HepG2 (cell line): ENCODE results near the gene OARD1. TPM values are rescaled to one million over a fixed set of nuclear protein-coding genes. Genes with fewer than 3 reads are reported as not detected.

Experiments used
- ATAC-seq: fragments of 200-7000 bp; cut with Tn5 transposase; 3 replicates; pipeline ENCODE4 v1.9.1; 2020; ENCODE audit warnings: mild to moderate bottlenecking, moderate library complexity
- BruUV-seq: library from RNA; stranded (reverse); fragments of 400-500 nt; replicated peaks from 2 replicates; lab custom pipeline; 2021; lab: Mats Ljungman, UMichigan
- CTCF ChIA-PET: fragments of 300-600 bp; formaldehyde crosslinking; extraction: SDS; loops from one replicate; lab custom pipeline; 2021; ENCODE audit warnings: low total read pairs, inconsistent platforms, low intra/inter-chr PET ratio; lab: Yijun Ruan, JAX
- POLR2A ChIA-PET: fragments of 350-600 bp; sonication (Branson Sonifier 250); formaldehyde crosslinking; loops from one replicate; lab custom pipeline; 2020; ENCODE audit warnings: antibody characterized with exemption, inconsistent platforms; lab: Yijun Ruan, JAX
- DNase-seq: peaks from one replicate; pipeline ENCODE4 v3.0.0-alpha.2; 2015; ENCODE audit warnings: low spot score
- FAIRE-seq: peaks from 3 replicates; lab custom pipeline; 2011; peaks lifted over from hg19 to GRCh38; lab: Jason Lieb, UNC
- H2AFZ ChIP-seq: one replicate; pipeline ENCODE4 v1.6.1; 2011; ENCODE audit warnings: low read length, inconsistent platforms
- H3K27ac ChIP-seq: fragments of 300-600 bp; 3 replicates; pipeline ENCODE4 v1.8.0; 2011; ENCODE audit warnings: mixed run types, mild to moderate bottlenecking, mixed read lengths, low read length, inconsistent platforms; ENCODE audit not compliant: insufficient read depth; ENCODE audit errors: extremely low read length
- H3K27me3 ChIP-seq, 2 experiments: fragments of 200-600 bp in 1 of 2; 2 replicates in 1 of 2; 3 replicates in 1 of 2; pipeline versions ENCODE4 v1.6.0 to v1.8.0; 2011; ENCODE audit warnings: low read length in 2 of 2, mild to moderate bottlenecking in 2 of 2, moderate library complexity in 2 of 2, inconsistent platforms in 1 of 2; ENCODE audit not compliant: insufficient read depth in 2 of 2, control insufficient read depth in 1 of 2
- H3K36me3 ChIP-seq, 2 experiments: fragments of 200-600 bp in 1 of 2; replicated peaks in 1 of 2; 2 replicates in 1 of 2; 3 replicates in 1 of 2; pipeline versions ENCODE4 v1.5.1 to v1.8.0; 2011; ENCODE audit warnings: low read length in 2 of 2, inconsistent platforms in 1 of 2; ENCODE audit not compliant: insufficient read depth in 2 of 2, control insufficient read depth in 1 of 2
- H3K4me1 ChIP-seq: 2 replicates; pipeline ENCODE4 v1.5.1; 2012; ENCODE audit warnings: low read length, inconsistent platforms; ENCODE audit not compliant: insufficient read depth
- H3K4me2 ChIP-seq: 2 replicates; pipeline ENCODE4 v1.6.0; 2011; ENCODE audit warnings: low read depth, low read length, inconsistent platforms
- H3K4me3 ChIP-seq, 3 experiments: fragments of 200-600 bp in 1 of 3; sonication (generic), shearing (Covaris generic) in 1 of 3; replicated peaks in 1 of 3; 2 replicates each; pipeline ENCODE4 v1.5.1; 2011 to 2016; ENCODE audit warnings: low read length in 3 of 3, inconsistent platforms in 2 of 3, low read depth in 2 of 3, mild to moderate bottlenecking in 2 of 3, control low read depth in 1 of 3, mixed read lengths in 1 of 3; ENCODE audit not compliant: insufficient read depth in 1 of 3
- H3K79me2 ChIP-seq: one replicate; pipeline ENCODE4 v1.6.1; 2011; ENCODE audit warnings: low read length, inconsistent platforms; ENCODE audit not compliant: insufficient read depth
- H3K9ac ChIP-seq: 2 replicates; pipeline ENCODE4 v1.6.0; 2011; ENCODE audit warnings: mild to moderate bottlenecking, low read depth, low read length, inconsistent platforms; ENCODE audit not compliant: insufficient read depth
- H3K9me3 ChIP-seq: 2 replicates; pipeline ENCODE4 v1.5.1; 2012; ENCODE audit warnings: mild to moderate bottlenecking, low read length
- H4K20me1 ChIP-seq: 2 replicates; pipeline ENCODE4 v1.6.0; 2011; ENCODE audit warnings: inconsistent platforms, mild to moderate bottlenecking, low read length, moderate library complexity; ENCODE audit not compliant: insufficient read depth
- AGO2 ChIP-seq: fragments of 200-400 bp; formaldehyde crosslinking; optimal IDR thresholded peaks from 2 replicates; pipeline ENCODE3; 2017; ENCODE audit warnings: mild to moderate bottlenecking, low read depth, low read length, moderate library complexity
- GFI1 ChIP-seq: sonication (generic); formaldehyde crosslinking; IDR thresholded peaks from 2 replicates; pipeline ENCODE4 v1.5.0; 2020; ENCODE audit warnings: missing genetic modification reagents, mild to moderate bottlenecking, borderline replicate concordance
- HIVEP1 ChIP-seq: sonication (generic); formaldehyde crosslinking; IDR thresholded peaks from 2 replicates; pipeline ENCODE4 v1.4.0; 2020; ENCODE audit warnings: mild to moderate bottlenecking, missing genetic modification reagents
- JUND ChIP-seq: sonication (generic); formaldehyde crosslinking; IDR thresholded peaks from 2 replicates; pipeline ENCODE4 v1.8.0; 2022; ENCODE audit warnings: mild to moderate bottlenecking, missing genetic modification reagents
- PHF8 ChIP-seq: sonication (generic); formaldehyde crosslinking; IDR thresholded peaks from 2 replicates; pipeline ENCODE4 v1.5.0; 2020; ENCODE audit warnings: missing genetic modification reagents
- ZNF484 ChIP-seq: sonication (generic); formaldehyde crosslinking; IDR thresholded peaks from 2 replicates; pipeline ENCODE4 v1.5.1; 2020; ENCODE audit warnings: mild to moderate bottlenecking, low read depth, missing genetic modification reagents, borderline replicate concordance
- ZNF615 ChIP-seq: sonication (generic); formaldehyde crosslinking; IDR thresholded peaks from 2 replicates; pipeline ENCODE4 v1.5.0; 2020; ENCODE audit warnings: mild to moderate bottlenecking, missing genetic modification reagents, borderline replicate concordance
- WGBS: methylation state at CpG from one replicate; pipeline ENCODE4 v1.1.6; 2017; ENCODE audit warnings: low lambda C conversion rate; 5-methylcytosine and 5-hydroxymethylcytosine counted together
- in situ Hi-C: cut with HindIII; loops from 2 replicates; pipeline ENCODE4 v1.10.0; 2017; ENCODE audit warnings: low pct_unique_long_range_greater_than_20kb; ENCODE audit not compliant: extremely low pct_ligation_motif_present
- intact Hi-C: fragments of 100-400 bp; cut with micrococcal nuclease; formaldehyde crosslinking; loops from one replicate; pipeline ENCODE4 v1.10.0; 2022; ENCODE audit not compliant: unreplicated experiment
- polyA plus RNA-seq, 8 experiments: library from polyadenylated mRNA; depleted of rRNA in 3 of 8; stranded (reverse) in 7 of 8; unstranded in 1 of 8; fragments of >200 nt; fragmentation: Illumina TruSeq in 4 of 8; extraction: Trizol in 4 of 8; gene quantifications; 2 replicates each; pipeline versions ENCODE4 v1.2.1 to v1.2.3, GENCODE V29; 2011 to 2016; ENCODE audit warnings: low read depth in 4 of 8, missing spikeins in 1 of 8, mixed read lengths in 1 of 8; ENCODE audit not compliant: insufficient read depth in 1 of 8
- total RNA-seq, 5 experiments: library from RNA; depleted of rRNA; stranded (reverse); fragments of >200 nt; fragmentation: Illumina TruSeq; extraction: Trizol; gene quantifications; 2 replicates each; pipeline ENCODE4 v1.2.3, GENCODE V29; 2016; ENCODE audit warnings: low read depth in 1 of 5
- TF ChIP-seq, protein P1 (sequence below): sonication (generic); formaldehyde crosslinking; IDR thresholded peaks from 2 replicates; pipeline ENCODE4 v1.9.0; 2022; ENCODE audit warnings: low read depth, missing genetic modification reagents

Gene OARD1
- total and polyA plus RNA-seq, 2 of the 13 experiments (the other 11 are each of a cell fraction or from before 2014, with no cell fraction given), result 18.4 to 49.0 TPM

DNA sequence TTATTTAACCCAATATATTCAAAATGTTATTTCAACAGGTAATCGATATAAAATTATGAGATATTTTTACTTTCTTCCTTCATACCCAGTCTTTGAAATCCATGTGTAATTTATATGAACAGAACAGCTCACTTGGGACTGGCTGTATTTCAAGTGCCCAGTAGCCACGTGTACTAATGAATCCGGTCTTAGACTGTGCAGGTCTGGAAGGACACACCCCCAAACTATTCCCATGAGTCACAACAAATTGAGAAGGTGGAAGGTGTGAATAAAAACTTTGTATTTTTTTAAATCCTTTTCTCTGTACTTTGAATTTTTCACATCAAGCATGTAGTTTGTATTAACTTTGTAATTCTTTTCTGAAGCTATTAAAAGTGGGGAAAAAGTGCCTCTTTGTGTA lies 36.0 kb downstream of the OARD1 start:
- peaks cover 61% of the 10 kb centered on the region for H3K4me1 ChIP-seq
- no peak for ATAC-seq

DNA sequence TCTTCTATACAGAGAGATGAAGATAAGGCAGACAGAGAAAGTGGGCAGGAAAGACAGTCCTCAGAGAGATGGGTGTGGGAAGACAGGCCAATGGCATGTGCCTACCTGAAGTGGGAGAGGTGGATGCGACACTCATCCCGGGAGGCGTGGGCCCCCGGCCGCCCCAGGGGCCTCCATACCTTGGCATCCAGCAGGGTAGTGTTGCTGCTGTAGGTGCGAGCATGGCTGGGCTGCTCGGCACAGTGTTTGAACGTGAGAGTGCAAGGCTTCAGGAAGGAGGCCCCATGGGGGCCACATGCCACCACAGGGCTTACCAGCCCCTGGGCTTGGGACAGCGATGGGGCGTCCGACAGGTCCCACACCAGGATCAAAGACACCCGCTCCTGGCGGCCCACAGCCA lies 38.4 kb downstream of the OARD1 start:
- in situ Hi-C loops, result loop anchor here (5.0 to 25.0 kb wide), 2 partner anchors 34 to 696 kb away; no protein-coding TSS in a partner anchor
- no peak for ATAC-seq
- no peaks in the 10 kb centered on the region for H4K20me1 ChIP-seq
- no peaks in the 10 kb centered on the region for H3K79me2 ChIP-seq
- H3K27me3 ChIP-seq, result no peaks in the 10 kb centered on the region
- peaks cover 0 to 1% of the 10 kb centered on the region in 2 experiments; a peak in 1 of 5 replicates for H3K36me3 ChIP-seq
- DNase-seq, result no peak
- intact Hi-C loops, result no loop called here
- H3K4me3 ChIP-seq, result no peak overlapping the region
- no peak overlapping the region for H3K27ac ChIP-seq
- POLR2A ChIA-PET, result no interaction called here
- peaks cover 40% of the 10 kb centered on the region for H3K4me1 ChIP-seq
- no peak overlapping the region for H3K9ac ChIP-seq
- H3K4me2 ChIP-seq, result no peak overlapping the region
- FAIRE-seq, result no peak
- no peaks in the 10 kb centered on the region for H3K9me3 ChIP-seq
- CTCF ChIA-PET, result no interaction called here
- no peak overlapping the region for H2AFZ ChIP-seq
- WGBS, result 90% methylated on average over 13 of the region's 13 CpGs
- no TSS peak for BruUV-seq
- no peak for TF ChIP-seq ZNF484
- TF ChIP-seq AGO2, result peak; percentile 46

More for the DNA sequence above, 36.0 kb downstream of the OARD1 start:
- Histone ChIP-seq H2AFZ (no peak overlapping the region), H3K27me3 (no peaks in the 10 kb centered on the region), H3K4me2 (no peak overlapping the region), H3K4me3 (no peak overlapping the region), H3K27ac (no peak overlapping the region), H4K20me1 (no peaks in the 10 kb centered on the region), H3K9ac (no peak overlapping the region), H3K9me3 (no peaks in the 10 kb centered on the region), H3K79me2 (no peaks in the 10 kb centered on the region), H3K36me3 (peaks cover 0 to 1% of the 10 kb centered on the region in 2 experiments; a peak in 1 of 5 replicates)
- CTCF ChIA-PET, result no interaction called here
- in situ Hi-C loops (loop anchor here (25.0 kb wide), 1 partner anchor 699 kb away; no protein-coding TSS in a partner anchor), intact Hi-C loops (no loop called here)
- DNase-seq, result no peak
- BruUV-seq, result no TSS peak
- 65% methylated on average over 3 of the region's 3 CpGs for WGBS
- TF ChIP-seq ZNF615 (CRISPR knock-in tag), result no peak
- no peak for TF ChIP-seq HIVEP1 (CRISPR knock-in tag)
- TF ChIP-seq PHF8, result no peak
- TF ChIP-seq, protein P1, sequence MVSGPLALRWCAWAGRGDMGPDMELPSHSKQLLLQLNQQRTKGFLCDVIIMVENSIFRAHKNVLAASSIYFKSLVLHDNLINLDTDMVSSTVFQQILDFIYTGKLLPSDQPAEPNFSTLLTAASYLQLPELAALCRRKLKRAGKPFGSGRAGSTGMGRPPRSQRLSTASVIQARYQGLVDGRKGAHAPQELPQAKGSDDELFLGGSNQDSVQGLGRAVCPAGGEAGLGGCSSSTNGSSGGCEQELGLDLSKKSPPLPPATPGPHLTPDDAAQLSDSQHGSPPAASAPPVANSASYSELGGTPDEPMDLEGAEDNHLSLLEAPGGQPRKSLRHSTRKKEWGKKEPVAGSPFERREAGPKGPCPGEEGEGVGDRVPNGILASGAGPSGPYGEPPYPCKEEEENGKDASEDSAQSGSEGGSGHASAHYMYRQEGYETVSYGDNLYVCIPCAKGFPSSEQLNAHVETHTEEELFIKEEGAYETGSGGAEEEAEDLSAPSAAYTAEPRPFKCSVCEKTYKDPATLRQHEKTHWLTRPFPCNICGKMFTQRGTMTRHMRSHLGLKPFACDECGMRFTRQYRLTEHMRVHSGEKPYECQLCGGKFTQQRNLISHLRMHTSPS (CRISPR knock-in tag), result no peak
- no peak for TF ChIP-seq GFI1 (CRISPR knock-in tag)
- no peak for TF ChIP-seq JUND
- TF ChIP-seq, all 625 proteins: peak for 0
- FAIRE-seq, result no peak
- POLR2A ChIA-PET, result interaction anchor here (1.8 to 2.3 kb wide), 2 partner anchors 28 to 36 kb away, joined by 10 read pairs; partner anchors contain the start of genes NFYA and OARD1
